Measurements from ENCODE around the gene TNRC18. TPM values are rescaled to one million over a fixed set of nuclear protein-coding genes. Genes with fewer than 3 reads are reported as not detected.
"Not testable (repeated sequence)": the region's sequence is repeated elsewhere in the genome, so short reads cannot be mapped to it uniquely, and the experiment has no call there.

The TNRC18 gene
- total and polyA plus RNA-seq, 2 donors (not counting 1 experiment from before 2014, with no cell fraction given): 17.8 to 75.0 TPM

DNA sequence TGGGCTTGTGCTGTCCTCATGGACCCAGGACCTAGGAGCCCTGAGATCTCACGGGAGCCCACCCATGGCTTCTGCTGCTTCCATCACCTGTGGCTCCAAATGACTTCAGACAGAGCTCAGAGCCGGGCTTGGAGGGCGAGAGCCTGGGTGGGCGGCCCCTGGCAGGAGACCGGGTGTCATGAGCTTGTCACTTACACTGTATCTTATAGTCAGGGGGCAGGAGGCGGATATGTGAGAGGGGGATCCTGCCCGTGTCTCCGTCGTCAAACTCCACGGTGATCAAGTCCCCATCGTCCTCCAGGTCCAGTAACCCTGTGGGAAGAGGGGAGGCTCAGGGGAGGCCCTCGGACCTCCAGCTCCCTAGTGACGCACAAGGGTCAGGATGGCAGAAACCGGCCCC, 107.9 kb downstream of the TNRC18 start:
- peaks cover 2 to 17% of the 10 kb centered on the region in 2 experiments for H3K36me3 ChIP-seq (replicated peaks in 1 of 2; ENCODE audit: control extremely low read depth in 1 of 2, control insufficient read depth in 1 of 2, extremely low read depth in 1 of 2, insufficient read depth in 2 of 2, low read length in 1 of 2)
- ChIA-PET CTCF (no interaction called here), POLR2A (no interaction called here)
- no peaks in the 10 kb centered on the region for H3K4me1 ChIP-seq (ENCODE audit: control insufficient read depth in 2 of 2, insufficient read depth in 2 of 2, low read length in 2 of 2)
- H3K9ac ChIP-seq (ENCODE audit: low read length): no peak overlapping the region
- Mint-ChIP-seq H3K27me3 (no peaks in the 10 kb centered on the region), H3K9me3 (ENCODE audit: insufficient read depth) (peaks cover 8% of the 10 kb centered on the region), H3K4me1 (no peaks in the 10 kb centered on the region), H3K27ac (no peak overlapping the region), H3K4me3 (no peak overlapping the region)
- TF ChIP-seq, protein P1, sequence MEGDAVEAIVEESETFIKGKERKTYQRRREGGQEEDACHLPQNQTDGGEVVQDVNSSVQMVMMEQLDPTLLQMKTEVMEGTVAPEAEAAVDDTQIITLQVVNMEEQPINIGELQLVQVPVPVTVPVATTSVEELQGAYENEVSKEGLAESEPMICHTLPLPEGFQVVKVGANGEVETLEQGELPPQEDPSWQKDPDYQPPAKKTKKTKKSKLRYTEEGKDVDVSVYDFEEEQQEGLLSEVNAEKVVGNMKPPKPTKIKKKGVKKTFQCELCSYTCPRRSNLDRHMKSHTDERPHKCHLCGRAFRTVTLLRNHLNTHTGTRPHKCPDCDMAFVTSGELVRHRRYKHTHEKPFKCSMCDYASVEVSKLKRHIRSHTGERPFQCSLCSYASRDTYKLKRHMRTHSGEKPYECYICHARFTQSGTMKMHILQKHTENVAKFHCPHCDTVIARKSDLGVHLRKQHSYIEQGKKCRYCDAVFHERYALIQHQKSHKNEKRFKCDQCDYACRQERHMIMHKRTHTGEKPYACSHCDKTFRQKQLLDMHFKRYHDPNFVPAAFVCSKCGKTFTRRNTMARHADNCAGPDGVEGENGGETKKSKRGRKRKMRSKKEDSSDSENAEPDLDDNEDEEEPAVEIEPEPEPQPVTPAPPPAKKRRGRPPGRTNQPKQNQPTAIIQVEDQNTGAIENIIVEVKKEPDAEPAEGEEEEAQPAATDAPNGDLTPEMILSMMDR (IDR thresholded peaks at IDR 0.05): no peak
- no peak for TF ChIP-seq EZH2 (IDR thresholded peaks at IDR 0.05; ENCODE audit: borderline replicate concordance, insufficient read depth, low read depth, low read length, poor library complexity, severe bottlenecking)
- no peak overlapping the region for H3K27ac ChIP-seq (ENCODE audit: low read length in 2 of 2)
- intact Hi-C loops (cut with micrococcal nuclease): no loop called here
- no peaks in the 10 kb centered on the region for H4K20me1 ChIP-seq (ENCODE audit: control insufficient read depth, insufficient read depth, low read length, poor library complexity, severe bottlenecking)
- 98% methylated on average over 14 of the region's 14 CpGs for WGBS (ENCODE audit: insufficient coverage)
- H3K9me3 ChIP-seq (ENCODE audit: control extremely low read depth in 1 of 3, control insufficient read depth in 2 of 3, insufficient read depth in 1 of 3, low read length in 2 of 3): peaks cover 0 to 24% (median 7%) of the 10 kb centered on the region in 3 donors
- DNase-seq (no peak), ATAC-seq (ENCODE audit: low read depth) (no peak)
- H3K27me3 ChIP-seq (replicated peaks in 1 of 4; ENCODE audit: control extremely low read depth in 1 of 4, control insufficient read depth in 3 of 4, insufficient read depth in 4 of 4, low read length in 3 of 4): no peaks in the 10 kb centered on the region
- H2AFZ ChIP-seq (ENCODE audit: insufficient read depth, low read depth, low read length, poor library complexity, severe bottlenecking): no peak overlapping the region
- H3K4me2 ChIP-seq (replicated peaks; ENCODE audit: low read depth, low read length, poor library complexity, severe bottlenecking): no peak overlapping the region
- no peak overlapping the region for H3K4me3 ChIP-seq (ENCODE audit: control extremely low read depth in 1 of 5, extremely low read depth in 1 of 5, insufficient read depth in 1 of 5, low read depth in 2 of 5, low read length in 4 of 5)
- no peaks in the 10 kb centered on the region for H3K79me2 ChIP-seq (ENCODE audit: control insufficient read depth, insufficient read depth, low read length)

DNA sequence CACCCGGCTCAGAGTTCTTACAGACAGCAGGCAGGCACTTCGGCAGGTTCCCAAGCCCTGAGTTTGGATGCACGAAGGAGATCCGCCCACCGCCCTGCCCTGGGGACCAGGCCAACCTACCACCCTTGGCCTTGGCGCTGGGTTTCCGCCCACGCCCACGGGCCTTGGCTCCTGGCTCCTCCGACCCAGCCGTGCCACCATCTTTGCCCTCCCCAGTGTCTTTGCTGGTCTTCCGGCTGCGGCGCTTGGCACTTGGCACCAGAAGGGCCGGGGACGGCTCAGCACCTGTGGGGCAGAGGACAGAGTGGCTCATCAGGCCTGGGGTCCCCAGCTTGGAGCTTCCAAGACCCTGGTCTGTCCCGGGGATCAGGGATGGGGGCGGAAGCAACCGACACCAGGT, 108.8 kb downstream of the TNRC18 start:
- H3K4me1 ChIP-seq (ENCODE audit: control insufficient read depth in 2 of 2, insufficient read depth in 2 of 2, low read length in 2 of 2): no peaks in the 10 kb centered on the region
- H3K27ac ChIP-seq (ENCODE audit: low read length in 2 of 2): no peak overlapping the region
- CTCF ChIA-PET: no interaction called here
- DNase-seq: no peak
- no peaks in the 10 kb centered on the region for H3K4me1 Mint-ChIP-seq
- TF ChIP-seq EZH2 (IDR thresholded peaks at IDR 0.05; ENCODE audit: borderline replicate concordance, insufficient read depth, low read depth, low read length, poor library complexity, severe bottlenecking): no peak
- TF ChIP-seq, protein P1 (IDR thresholded peaks at IDR 0.05): no peak
- no peak overlapping the region for H2AFZ ChIP-seq (ENCODE audit: insufficient read depth, low read depth, low read length, poor library complexity, severe bottlenecking)
- no peaks in the 10 kb centered on the region for H3K27me3 ChIP-seq (replicated peaks in 1 of 4; ENCODE audit: control extremely low read depth in 1 of 4, control insufficient read depth in 3 of 4, insufficient read depth in 4 of 4, low read length in 3 of 4)
- intact Hi-C loops (cut with micrococcal nuclease): no loop called here
- H3K9me3 Mint-ChIP-seq (ENCODE audit: insufficient read depth): peaks cover 8% of the 10 kb centered on the region
- no peak overlapping the region for H3K4me3 Mint-ChIP-seq
- H3K4me3 ChIP-seq (ENCODE audit: control extremely low read depth in 1 of 5, extremely low read depth in 1 of 5, insufficient read depth in 1 of 5, low read depth in 2 of 5, low read length in 4 of 5): no peak overlapping the region
- ATAC-seq (ENCODE audit: low read depth): no peak
- H3K4me2 ChIP-seq (replicated peaks; ENCODE audit: low read depth, low read length, poor library complexity, severe bottlenecking): no peak overlapping the region
- no peaks in the 10 kb centered on the region for H4K20me1 ChIP-seq (ENCODE audit: control insufficient read depth, insufficient read depth, low read length, poor library complexity, severe bottlenecking)
- H3K36me3 ChIP-seq (replicated peaks in 1 of 2; ENCODE audit: control extremely low read depth in 1 of 2, control insufficient read depth in 1 of 2, extremely low read depth in 1 of 2, insufficient read depth in 2 of 2, low read length in 1 of 2): peaks cover 3 to 18% of the 10 kb centered on the region in 2 experiments
- H3K27ac Mint-ChIP-seq: no peak overlapping the region
- no peaks in the 10 kb centered on the region for H3K79me2 ChIP-seq (ENCODE audit: control insufficient read depth, insufficient read depth, low read length)
- peaks cover 0 to 15% (median 7%) of the 10 kb centered on the region in 3 donors for H3K9me3 ChIP-seq (ENCODE audit: control extremely low read depth in 1 of 3, control insufficient read depth in 2 of 3, insufficient read depth in 1 of 3, low read length in 2 of 3)
- H3K27me3 Mint-ChIP-seq: no peaks in the 10 kb centered on the region
- H3K9ac ChIP-seq (ENCODE audit: low read length): no peak overlapping the region
- 97% methylated on average over 19 of the region's 19 CpGs for WGBS (ENCODE audit: insufficient coverage)
- POLR2A ChIA-PET: no interaction called here

DNA sequence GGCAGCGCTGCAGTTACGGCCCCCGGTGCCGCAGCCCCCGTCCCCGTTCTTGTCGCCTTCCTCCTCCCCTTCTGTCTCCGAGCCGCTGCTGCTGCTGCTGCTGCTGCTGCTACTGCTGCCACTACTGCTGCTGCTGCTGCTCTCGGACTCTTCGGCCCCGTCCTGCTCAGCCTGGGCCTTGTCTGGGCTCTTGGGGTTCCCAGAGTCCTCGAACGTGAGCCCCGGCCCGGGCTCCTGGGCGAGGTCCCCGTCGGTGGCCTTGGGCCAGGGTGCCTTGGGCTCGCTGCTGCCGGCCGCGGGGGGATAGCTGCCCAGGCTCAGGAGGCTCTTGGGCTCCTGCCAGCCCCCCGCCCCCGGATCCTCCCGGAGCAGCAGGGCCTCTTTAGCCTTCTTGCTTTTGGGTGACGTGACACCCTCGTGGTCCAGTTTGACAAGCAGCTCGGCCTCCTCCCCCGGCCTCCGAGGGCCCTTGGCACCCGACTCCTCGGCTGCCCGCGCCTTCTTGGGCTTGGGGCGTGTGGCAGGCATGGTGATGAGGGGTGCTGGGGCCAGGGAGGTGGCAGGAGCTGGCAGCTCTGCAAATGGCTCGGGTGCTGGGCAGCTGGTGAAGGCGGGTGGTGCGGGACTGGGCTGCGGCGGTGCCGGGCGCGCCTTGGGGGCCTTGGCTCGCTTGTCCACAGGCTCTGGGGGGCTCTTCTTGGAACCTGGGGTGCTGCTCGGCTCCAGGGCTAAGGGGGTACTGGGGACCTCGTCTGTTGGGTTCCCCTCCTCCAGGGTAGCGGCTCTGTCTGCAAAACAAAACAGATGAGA, 110.4 kb downstream of the TNRC18 start:
- H4K20me1 ChIP-seq (ENCODE audit: control insufficient read depth, insufficient read depth, low read length, poor library complexity, severe bottlenecking); H3K27ac ChIP-seq (ENCODE audit: low read length in 2 of 2); H3K79me2 ChIP-seq (ENCODE audit: control insufficient read depth, insufficient read depth, low read length); H3K4me3 Mint-ChIP-seq; ATAC-seq (ENCODE audit: low read depth); H3K4me2 ChIP-seq (replicated peaks; ENCODE audit: low read depth, low read length, poor library complexity, severe bottlenecking); H3K9ac ChIP-seq (ENCODE audit: low read length); H3K27ac Mint-ChIP-seq; POLR2A ChIA-PET; H2AFZ ChIP-seq (ENCODE audit: insufficient read depth, low read depth, low read length, poor library complexity, severe bottlenecking); intact Hi-C loops (cut with micrococcal nuclease); H3K9me3 Mint-ChIP-seq (ENCODE audit: insufficient read depth); H3K4me1 Mint-ChIP-seq; H3K4me3 ChIP-seq (ENCODE audit: control extremely low read depth in 1 of 5, extremely low read depth in 1 of 5, insufficient read depth in 1 of 5, low read depth in 2 of 5, low read length in 4 of 5); H3K9me3 ChIP-seq (ENCODE audit: control extremely low read depth in 1 of 3, control insufficient read depth in 2 of 3, insufficient read depth in 1 of 3, low read length in 2 of 3); H3K4me1 ChIP-seq (ENCODE audit: control insufficient read depth in 2 of 2, insufficient read depth in 2 of 2, low read length in 2 of 2); DNase-seq; CTCF ChIA-PET; H3K27me3 Mint-ChIP-seq; H3K27me3 ChIP-seq (replicated peaks in 1 of 4; ENCODE audit: control extremely low read depth in 1 of 4, control insufficient read depth in 3 of 4, insufficient read depth in 4 of 4, low read length in 3 of 4): not testable (repeated sequence)
- peaks cover 3 to 12% of the 10 kb centered on the region in 2 experiments for H3K36me3 ChIP-seq (replicated peaks in 1 of 2; ENCODE audit: control extremely low read depth in 1 of 2, control insufficient read depth in 1 of 2, extremely low read depth in 1 of 2, insufficient read depth in 2 of 2, low read length in 1 of 2)
- WGBS (ENCODE audit: insufficient coverage): 96% methylated on average over 43 of the region's 48 CpGs

Data from B cell (primary cell).